Measurements from ENCODE around the gene RIMS4.

Gene RIMS4

GRCh38 chr20:44758247-44759101, 51.9 kb downstream of the RIMS4 start:
- DNase-seq, result no peak

GRCh38 chr20:44756956-44757355, 53.4 kb downstream of the RIMS4 start:
- no peak for DNase-seq

GRCh38 chr20:44756011-44756688, 54.2 kb downstream of the RIMS4 start:
- DNase-seq, result no peak

GRCh38 chr20:44754554-44754953, 55.8 kb downstream of the RIMS4 start:
- DNase-seq, result no peak

- no peak for DNase-seq
Observed at GRCh38 chr20:44752099-44752931, 58.0 kb downstream of the RIMS4 start.

- DNase-seq, result no peak
Observed at GRCh38 chr20:44750081-44750805, 60.1 kb downstream of the RIMS4 start.

GRCh38 chr20:44748005-44748370, 62.4 kb downstream of the RIMS4 start:
- DNase-seq, result no peak

GRCh38 chr20:44747166-44748004, 63.0 kb downstream of the RIMS4 start:
- DNase-seq, result peak; percentile 52

GRCh38 chr20:44746367-44747165, 63.8 kb downstream of the RIMS4 start:
- no peak for DNase-seq

- DNase-seq, result peak; percentile 40
Observed at GRCh38 chr20:44745598-44746366, 64.6 kb downstream of the RIMS4 start, which contains the start of gene KCNK15. TSS of gene KCNK15 (plus strand) at chr20:44745865. CDS start at chr20:44745911, 46 bp downstream.

- DNase-seq, result no peak
Observed at GRCh38 chr20:44745122-44745597, 65.2 kb downstream of the RIMS4 start.

- no peak for DNase-seq
Observed at GRCh38 chr20:44743916-44744655, 66.3 kb downstream of the RIMS4 start.

- DNase-seq, result no peak
Observed at GRCh38 chr20:44743080-44743701, 67.2 kb downstream of the RIMS4 start.

GRCh38 chr20:44742304-44743079, 67.9 kb downstream of the RIMS4 start:
- no peak for DNase-seq

GRCh38 chr20:44739942-44740341, 70.4 kb downstream of the RIMS4 start:
- no peak for DNase-seq

- peak; percentile 62 for DNase-seq
Observed at GRCh38 chr20:44738813-44739477, 71.4 kb downstream of the RIMS4 start.

- no peak for DNase-seq
Observed at GRCh38 chr20:44737116-44737515, 73.2 kb downstream of the RIMS4 start.
